Choroid plexus epithelial cell (primary cell): ENCODE results near the gene SCAPER.

Experiments
- DNase-seq: peaks from one replicate; pipeline ENCODE4 v3.0.0-alpha.2; 2010; ENCODE audit warnings: low read depth
- H3K4me3 ChIP-seq: 2 replicates; pipeline ENCODE4 v1.5.1; 2011; ENCODE audit warnings: low read depth, mild to moderate bottlenecking, control low read depth, low read length, moderate library complexity
- CTCF ChIP-seq: conservative IDR thresholded peaks from 2 replicates; pipeline ENCODE4 v1.5.1; 2011; ENCODE audit warnings: low read depth, mild to moderate bottlenecking, control low read depth, inconsistent platforms, low read length, moderate library complexity

Gene SCAPER

GRCh38 chr15:76787273-76787672 is 117.9 kb downstream of the SCAPER start:
- TF ChIP-seq CTCF = no peak
- DNase-seq = no peak
- no peak overlapping the region for H3K4me3 ChIP-seq

DNA sequence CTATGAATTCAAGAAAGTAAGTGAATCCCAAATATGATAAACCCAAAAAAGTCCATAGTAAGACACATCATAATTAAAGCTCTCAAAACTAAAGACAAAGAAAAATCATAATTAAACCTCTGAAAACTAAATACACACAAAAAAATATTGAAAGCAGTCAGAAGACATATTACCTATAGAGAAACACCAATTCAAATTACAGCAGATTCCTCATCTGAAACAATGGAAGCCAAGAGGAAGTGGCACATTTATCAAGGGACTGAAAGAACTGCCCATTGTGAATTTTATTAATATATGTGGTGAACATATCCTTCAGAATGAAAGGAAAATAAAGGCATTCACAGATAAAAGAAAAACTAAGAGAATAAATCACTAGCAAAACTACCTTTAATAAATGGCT is 128.2 kb downstream of the SCAPER start:
- no peak overlapping the region for H3K4me3 ChIP-seq
- DNase-seq = peak; percentile 5
- no peak for TF ChIP-seq CTCF

GRCh38 chr15:76776480-76776879 is 128.7 kb downstream of the SCAPER start:
- H3K4me3 ChIP-seq = no peak overlapping the region
- no peak for TF ChIP-seq CTCF
- peak; percentile 20 for DNase-seq

- no peak for TF ChIP-seq CTCF
- H3K4me3 ChIP-seq = no peak overlapping the region
- DNase-seq = no peak
Measured at GRCh38 chr15:76773234-76773633, 131.9 kb downstream of the SCAPER start.

- DNase-seq = no peak
- no peak for TF ChIP-seq CTCF
- H3K4me3 ChIP-seq = no peak overlapping the region
Measured at GRCh38 chr15:76772776-76773175, 132.4 kb downstream of the SCAPER start.

DNA sequence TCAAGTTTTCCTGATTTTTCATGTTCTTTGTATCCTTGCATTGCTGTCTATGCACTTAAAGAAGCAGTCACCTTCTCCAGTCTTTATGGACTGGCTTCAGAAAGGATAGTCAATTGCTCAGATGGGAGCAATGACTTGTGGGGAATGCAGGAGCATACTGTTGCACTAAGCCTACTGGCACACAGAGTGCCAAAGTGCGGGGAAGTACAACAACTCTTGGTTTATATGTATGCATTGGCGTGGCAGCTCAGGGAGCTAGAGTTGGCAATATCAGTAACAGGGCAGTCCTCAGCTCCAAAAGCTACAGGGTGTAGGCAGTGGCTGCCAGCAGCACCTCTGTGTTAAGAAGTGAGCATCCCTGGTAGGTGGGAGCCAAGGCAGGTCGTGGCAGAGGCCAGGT is 141.1 kb downstream of the SCAPER start:
- DNase-seq = no peak

More for the DNA sequence above, 141.1 kb downstream of the SCAPER start:
- no peak for TF ChIP-seq CTCF
- no peak overlapping the region for H3K4me3 ChIP-seq
